H1 (cell line): ENCODE data around the gene MARK1. TPM values are rescaled to one million over a fixed set of nuclear protein-coding genes. Genes with fewer than 3 reads are reported as not detected.

Experiments
- CTCF ChIA-PET: fragments of 300-600 bp; sonication (Branson Sonifier 250); formaldehyde crosslinking; loops from one replicate; lab custom pipeline; 2021; ENCODE audit not compliant: partially characterized antibody; lab: Charles Lee
- POLR2A ChIA-PET: fragments of 300-600 bp; sonication (Branson Sonifier 250); formaldehyde crosslinking; loops from one replicate; lab custom pipeline; 2021; ENCODE audit warnings: inconsistent platforms; ENCODE audit not compliant: partially characterized antibody; lab: Charles Lee
- DNase-seq, 2 experiments: peaks; one replicate each; pipeline versions ENCODE4 v3.0.0 to v3.0.0-alpha.2; 2010 to 2022; ENCODE audit warnings: low spot score in 2 of 2, low read depth in 1 of 2, mixed read lengths in 1 of 2
- FAIRE-seq: peaks from 2 replicates; lab custom pipeline; 2011; peaks lifted over from hg19 to GRCh38; lab: Jason Lieb, UNC
- H2AFZ ChIP-seq: 2 replicates; pipeline ENCODE4 v1.8.1; 2012; ENCODE audit warnings: low read length, inconsistent platforms
- H2AK5ac ChIP-seq: 2 replicates; pipeline ENCODE4 v1.6.1; 2013; ENCODE audit warnings: low read depth, low read length
- H2BK120ac ChIP-seq: replicated peaks from 2 replicates; pipeline ENCODE3; 2013; ENCODE audit warnings: low read depth, low read length, inconsistent platforms
- H2BK12ac ChIP-seq: 2 replicates; pipeline ENCODE4 v1.6.1; 2013; ENCODE audit warnings: low read depth, low read length
- H2BK15ac ChIP-seq: 2 replicates; pipeline ENCODE4 v1.6.1; 2013; ENCODE audit warnings: low read length
- H2BK20ac ChIP-seq: 2 replicates; pipeline ENCODE4 v1.6.1; 2013; ENCODE audit warnings: low read length
- H2BK5ac ChIP-seq: 2 replicates; pipeline ENCODE4 v1.6.1; 2013; ENCODE audit warnings: low read depth, low read length
- H3K14ac ChIP-seq: 2 replicates; pipeline ENCODE4 v1.6.1; 2013; ENCODE audit warnings: inconsistent platforms; ENCODE audit not compliant: insufficient read length
- H3K18ac ChIP-seq: 2 replicates; pipeline ENCODE4 v1.6.1; 2013; ENCODE audit warnings: low read length; ENCODE audit errors: extremely low read depth
- H3K23ac ChIP-seq: 2 replicates; pipeline ENCODE4 v1.6.1; 2013; ENCODE audit warnings: inconsistent platforms; ENCODE audit not compliant: insufficient read length
- H3K23me2 ChIP-seq: 2 replicates; pipeline ENCODE4 v1.6.1; 2013; ENCODE audit warnings: low read depth, low read length
- H3K27ac ChIP-seq: 2 replicates; pipeline ENCODE4 v1.6.1; 2011; ENCODE audit warnings: low read depth, low read length, inconsistent platforms
- H3K27me3 ChIP-seq, 4 experiments: replicated peaks in 1 of 4; 1 replicate in 1 of 4; 2 replicates in 3 of 4; pipeline versions ENCODE4 v1.6.1 to v1.8.1; 2011 to 2013; ENCODE audit warnings: low read length in 3 of 4, mild to moderate bottlenecking in 3 of 4, inconsistent platforms in 2 of 4, mixed read lengths in 2 of 4, moderate library complexity in 1 of 4; ENCODE audit not compliant: control insufficient read depth in 3 of 4, insufficient read depth in 3 of 4; ENCODE audit errors: extremely low read depth in 1 of 4
- H3K36me3 ChIP-seq, 4 experiments: 2 replicates each; pipeline versions ENCODE4 v1.6.1 to v1.8.1; 2011 to 2013; ENCODE audit warnings: mild to moderate bottlenecking in 4 of 4, low read length in 3 of 4, moderate library complexity in 2 of 4, control low read depth in 1 of 4, inconsistent platforms in 1 of 4; ENCODE audit not compliant: insufficient read depth in 4 of 4, control insufficient read depth in 2 of 4
- H3K4ac ChIP-seq: replicated peaks from 2 replicates; pipeline ENCODE3; 2013; ENCODE audit warnings: low read length, low read depth, mixed read lengths, inconsistent platforms; ENCODE audit not compliant: insufficient read length
- H3K4me1 ChIP-seq, 4 experiments: replicated peaks in 1 of 4; 1 replicate in 1 of 4; 2 replicates in 3 of 4; pipeline versions ENCODE4 v1.6.1 to v1.8.1; 2011 to 2013; ENCODE audit warnings: low read length in 3 of 4, inconsistent platforms in 2 of 4, mixed read lengths in 1 of 4; ENCODE audit not compliant: insufficient read depth in 4 of 4, control insufficient read depth in 3 of 4
- H3K4me2 ChIP-seq, 2 experiments: 2 replicates each; pipeline versions ENCODE4 v1.6.1 to v1.8.1; 2011 to 2013; ENCODE audit warnings: low read depth in 2 of 2, low read length in 2 of 2, control low read depth in 1 of 2, inconsistent platforms in 1 of 2, mild to moderate bottlenecking in 1 of 2; ENCODE audit not compliant: insufficient read depth in 1 of 2
- H3K4me3 ChIP-seq, 4 experiments: fragments of 200-600, 300-600 bp in 1 of 4; sonication (generic), shearing (Covaris generic), sonication (Bioruptor Twin) in 1 of 4; 2 replicates each; pipeline versions ENCODE4 v1.5.1 to v1.8.1; 2011 to 2016; ENCODE audit warnings: low read length in 4 of 4, low read depth in 3 of 4, control low read depth in 2 of 4, inconsistent platforms in 2 of 4, mild to moderate bottlenecking in 2 of 4, mixed read lengths in 1 of 4, moderate library complexity in 1 of 4; ENCODE audit not compliant: insufficient read depth in 2 of 4; ENCODE audit errors: extremely low read depth in 1 of 4
- H3K56ac ChIP-seq: replicated peaks from 2 replicates; pipeline ENCODE3; 2013; ENCODE audit warnings: low read depth, mild to moderate bottlenecking, mixed read lengths, low read length, inconsistent platforms; ENCODE audit not compliant: insufficient read length
- H3K79me1 ChIP-seq: 2 replicates; pipeline ENCODE4 v1.6.1; 2013; ENCODE audit warnings: low read depth, low read length, control low read depth
- H3K79me2 ChIP-seq, 2 experiments: 2 replicates each; pipeline versions ENCODE4 v1.6.1 to v1.8.1; 2012 to 2013; ENCODE audit warnings: low read length in 2 of 2, mild to moderate bottlenecking in 2 of 2, inconsistent platforms in 1 of 2; ENCODE audit not compliant: insufficient read depth in 2 of 2, control insufficient read depth in 1 of 2
- H3K9ac ChIP-seq, 4 experiments: replicated peaks in 1 of 4; 1 replicate in 1 of 4; 2 replicates in 3 of 4; pipeline versions ENCODE4 v1.6.1 to v1.8.1; 2011 to 2013; ENCODE audit warnings: low read depth in 3 of 4, low read length in 3 of 4, control low read depth in 2 of 4, mild to moderate bottlenecking in 2 of 4, moderate library complexity in 2 of 4, inconsistent platforms in 1 of 4; ENCODE audit errors: extremely low read depth in 1 of 4
- H3K9me3 ChIP-seq, 2 experiments: 2 replicates each; pipeline versions ENCODE4 v1.6.1 to v1.8.1; 2012 to 2013; ENCODE audit warnings: mild to moderate bottlenecking in 2 of 2, moderate library complexity in 2 of 2, control low read depth in 1 of 2, inconsistent platforms in 1 of 2, low read depth in 1 of 2, low read length in 1 of 2, mixed read lengths in 1 of 2; ENCODE audit not compliant: insufficient read depth in 2 of 2
- H4K20me1 ChIP-seq, 2 experiments: replicated peaks in 1 of 2; 2 replicates each; pipeline versions ENCODE3 to v1.8.1; 2011 to 2013; ENCODE audit warnings: inconsistent platforms in 2 of 2, low read length in 2 of 2, mild to moderate bottlenecking in 1 of 2; ENCODE audit not compliant: insufficient read depth in 2 of 2, control insufficient read depth in 1 of 2
- H4K5ac ChIP-seq: 2 replicates; pipeline ENCODE4 v1.6.1; 2013; ENCODE audit warnings: low read length, low read depth, mixed read lengths, inconsistent platforms; ENCODE audit not compliant: insufficient read length
- H4K8ac ChIP-seq: 2 replicates; pipeline ENCODE4 v1.8.0; 2013; ENCODE audit warnings: mild to moderate bottlenecking, moderate library complexity, low read length, inconsistent platforms; ENCODE audit not compliant: insufficient read depth; ENCODE audit errors: extremely low read depth
- H4K91ac ChIP-seq: replicated peaks from 2 replicates; pipeline ENCODE3; 2013; ENCODE audit warnings: low read length, mixed read lengths, inconsistent platforms; ENCODE audit not compliant: insufficient read length
- CBX5 ChIP-seq: fragments of 300-800, 300-1000 bp; sonication (generic); IDR thresholded peaks from 2 replicates; pipeline ENCODE4 v1.7.1; 2016; ENCODE audit warnings: antibody characterized with exemption, low read length, low read depth
- PHF8 ChIP-seq: fragments of 200-600 bp; sonication (generic); conservative IDR thresholded peaks from 2 replicates; pipeline ENCODE4 v1.7.1; 2012; ENCODE audit warnings: low read depth, mild to moderate bottlenecking, inconsistent platforms, low read length, moderate library complexity
- RFX5 ChIP-seq: IDR thresholded peaks from 2 replicates; pipeline ENCODE4 v1.6.1; 2011; ENCODE audit warnings: low read depth, low read length, improper control_type of control experiment, borderline replicate concordance
- WGBS, 2 experiments: shearing (Covaris generic) in 1 of 2; methylation state at CpG; one replicate each; pipeline versions ENCODE4 v1.1.6 to v1.1.7; 2013 to 2015; ENCODE audit warnings: low lambda C conversion rate in 2 of 2, mixed read lengths in 2 of 2, inconsistent platforms in 1 of 2, low coverage in 1 of 2, missing lambda C conversion rate in 1 of 2; ENCODE audit not compliant: insufficient replicate concordance in 2 of 2, insufficient coverage in 1 of 2, insufficient read length in 1 of 2; ENCODE audit errors: extremely low coverage in 1 of 2, missing lambda C conversion rate in 1 of 2; 5-methylcytosine and 5-hydroxymethylcytosine counted together
- polyA plus RNA-seq, 7 experiments: library from polyadenylated mRNA; depleted of rRNA in 3 of 7; stranded (reverse) in 5 of 7; unstranded in 2 of 7; fragments of >200 nt in 5 of 7; fragments of 200-250 nt in 2 of 7; gene quantifications; 1 replicate in 5 of 7; 2 replicates in 1 of 7; 4 replicates in 1 of 7; pipeline versions ENCODE4 v1.2.1 to v1.2.3, GENCODE V29; 2011 to 2013; ENCODE audit warnings: missing spikeins in 2 of 7, mixed read lengths in 2 of 7
- total RNA-seq: library from RNA; stranded (reverse); fragmentation: NEBNext Ultra II Directional; extraction: Animal tissue kit (Norgen Biotek cat#: 25700); gene quantifications from 2 replicates; pipeline ENCODE4 v1.2.1, GENCODE V29; 2021

The MARK1 gene
- total and polyA plus RNA-seq, 2 of the 8 experiments (the other 6 are each of a cell fraction or from before 2014, with no cell fraction given): 5.5 to 20.5 TPM

DNA sequence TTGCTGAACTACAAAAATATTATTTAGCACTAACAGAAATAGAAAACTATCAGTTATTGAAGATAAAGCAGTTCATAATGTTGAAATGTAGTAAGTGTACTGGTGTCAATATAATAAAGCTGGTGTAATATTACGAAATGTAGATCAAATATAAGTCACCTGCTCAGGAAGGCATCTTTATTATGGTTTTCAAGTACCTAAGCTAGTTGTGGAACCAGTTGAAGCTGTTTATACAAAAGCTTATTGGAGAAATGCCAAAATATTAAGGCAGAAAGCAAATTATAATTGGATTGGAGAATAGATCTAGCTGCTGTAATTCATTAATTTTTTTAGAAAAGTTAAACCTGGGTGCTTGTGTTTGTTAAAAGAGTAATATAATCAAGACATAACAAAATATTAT, 6.2 kb upstream of the MARK1 start:
- Histone ChIP-seq H3K27ac (no peak overlapping the region), H4K91ac (no peak overlapping the region), H2BK120ac (no peak overlapping the region), H4K20me1 (no peaks in the 10 kb centered on the region), H3K23me2 (no peaks in the 10 kb centered on the region), H2AK5ac (no peak overlapping the region), H3K79me1 (no peaks in the 10 kb centered on the region), H3K27me3 (no peaks in the 10 kb centered on the region), H2BK5ac (no peak overlapping the region), H2AFZ (no peak overlapping the region), H3K56ac (no peak overlapping the region), H4K8ac (no peak overlapping the region), H3K9me3 (no peaks in the 10 kb centered on the region), H3K23ac (no peak overlapping the region), H3K36me3 (no peaks in the 10 kb centered on the region), H2BK20ac (no peak overlapping the region), H4K5ac (no peak overlapping the region), H2BK12ac (no peak overlapping the region), H2BK15ac (no peak overlapping the region), H3K4me3 (no peak overlapping the region), H3K18ac (no peak overlapping the region), H3K4me1 (peaks cover 0 to 3% (median 0%) of the 10 kb centered on the region in 4 experiments; a peak in 1 of 7 replicates), H3K4me2 (no peak overlapping the region), H3K4ac (no peak overlapping the region), H3K9ac (no peak overlapping the region), H3K14ac (no peak overlapping the region), H3K79me2 (no peaks in the 10 kb centered on the region)
- FAIRE-seq (no peak), DNase-seq (no peak)
- CTCF ChIA-PET: interaction anchor here (0.9 to 1.8 kb wide), 6 partner anchors 9 to 288 kb away, joined by 3 to 10 read pairs (median 5); no protein-coding TSS in a partner anchor
- TF ChIP-seq CBX5 (no peak), RFX5 (no peak), PHF8 (no peak)
- WGBS, 2 experiments: 88% methylated on average over 1 of the region's 1 CpG; no CpG with 5 or more reads in 1 of the 2 experiments
- POLR2A ChIA-PET: interaction anchor here (0.7 kb wide), 1 partner anchor 20 kb away, joined by 3 read pairs; no protein-coding TSS in a partner anchor
